Measurements from ENCODE around the gene CAMTA1.
"Not testable (repeated sequence)": the region's sequence is repeated elsewhere in the genome, so short reads cannot be mapped to it uniquely, and the experiment has no call there.

Gene CAMTA1

DNA sequence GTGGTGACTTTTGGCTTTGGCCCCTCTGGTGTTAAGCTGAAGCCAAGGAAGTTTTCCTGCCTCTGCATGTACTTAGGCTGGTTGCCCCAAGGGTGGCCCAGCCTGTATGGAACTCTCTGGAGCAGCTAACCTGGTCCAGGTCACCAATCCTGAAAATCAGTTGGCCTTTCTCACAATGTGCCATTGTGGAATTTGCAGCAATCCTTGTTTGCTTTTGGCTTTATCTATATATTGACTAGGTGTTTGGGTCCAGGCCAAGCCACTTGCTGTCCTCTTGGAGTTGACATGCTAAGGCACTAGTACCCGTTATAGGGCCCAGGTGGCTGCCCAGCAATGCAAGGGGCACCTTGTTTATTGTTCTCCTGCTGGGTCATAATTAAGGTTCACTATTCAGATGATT, 124.6 kb downstream of the CAMTA1 start:
- DNase-seq, result no peak

DNA sequence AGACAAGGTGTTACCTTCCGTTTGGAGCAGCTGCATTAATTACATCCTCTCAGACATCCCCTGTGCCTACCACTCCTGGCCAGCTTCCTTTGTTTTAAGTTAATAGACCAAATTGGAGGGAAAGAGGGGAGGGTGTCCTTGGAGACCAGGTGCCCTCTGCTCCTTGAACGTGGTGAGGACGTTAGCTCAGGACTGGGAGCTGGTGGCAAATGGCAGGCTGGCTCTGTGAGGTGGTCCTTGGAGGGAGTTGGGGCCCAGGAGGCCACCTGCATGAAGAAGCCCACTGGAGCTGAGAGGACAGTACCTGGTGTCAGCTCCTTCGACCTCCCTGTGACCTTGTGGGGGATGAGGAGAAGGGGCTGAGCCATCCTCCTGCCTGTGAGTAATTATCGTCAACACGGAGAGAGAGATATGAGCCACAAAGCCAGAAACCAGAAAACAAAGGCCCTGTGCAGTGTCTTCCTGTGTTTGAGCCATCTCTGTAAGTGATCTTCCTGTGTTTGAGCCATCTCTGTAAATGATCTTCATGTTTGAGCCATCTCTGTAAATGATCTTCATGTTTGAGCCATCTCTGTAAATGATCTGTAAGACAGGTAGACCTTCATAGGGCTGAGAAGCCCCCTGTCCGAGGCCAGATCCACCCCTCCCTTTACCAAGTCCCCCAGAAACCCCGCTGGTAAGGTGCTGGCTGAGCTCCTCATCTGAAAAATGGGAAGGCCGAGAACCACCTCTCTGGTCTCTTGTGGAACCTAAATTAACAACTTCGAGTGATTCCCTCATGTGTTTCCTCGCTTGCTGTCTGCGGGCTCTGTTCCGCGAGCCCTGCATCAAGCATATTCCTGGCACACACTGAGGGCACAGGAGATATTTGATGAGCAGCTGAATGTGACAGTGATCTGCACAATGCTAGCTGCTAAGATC, 126.0 kb downstream of the CAMTA1 start:
- no peak for DNase-seq

DNA sequence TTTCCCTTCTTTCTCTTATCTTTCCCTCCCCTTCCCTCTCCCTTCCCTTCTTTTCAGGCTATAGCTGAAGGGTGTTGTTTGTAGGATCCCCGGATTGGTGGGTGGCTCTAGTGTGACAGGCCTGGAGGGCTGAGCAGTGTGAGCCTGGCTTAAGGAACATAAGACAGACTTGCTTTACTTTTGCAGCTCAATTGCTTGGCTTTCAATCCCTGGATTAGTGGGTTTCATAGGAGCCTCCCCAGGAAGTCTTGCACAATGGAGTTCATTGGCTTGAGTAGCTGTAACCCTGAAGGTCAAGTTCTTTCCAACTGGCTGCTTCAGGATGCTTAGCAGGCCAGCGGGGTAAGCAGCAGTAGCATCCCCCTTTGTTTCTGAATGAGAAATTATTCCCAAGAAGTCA, 126.7 kb downstream of the CAMTA1 start:
- no peak for DNase-seq

DNA sequence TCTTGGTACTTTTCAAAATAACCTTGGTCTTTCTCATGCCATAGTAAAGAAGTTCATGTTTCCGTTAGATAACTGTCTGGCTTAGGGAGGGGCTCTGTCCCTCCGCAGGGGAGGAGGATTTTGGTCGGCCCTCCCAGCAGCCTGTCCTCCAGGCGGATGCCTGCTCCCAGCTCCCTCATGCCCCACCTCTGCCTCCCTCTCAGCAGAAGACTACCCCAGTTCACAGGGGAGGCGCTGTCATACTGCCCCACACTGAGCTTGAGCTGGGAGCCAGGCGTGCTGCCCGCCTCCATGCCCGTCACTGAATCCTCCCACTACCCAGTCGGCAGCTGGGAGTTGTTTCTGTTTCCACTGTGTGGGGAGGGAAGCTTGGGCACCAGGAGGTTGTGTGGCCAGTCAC, 127.3 kb downstream of the CAMTA1 start:
- no peak for DNase-seq

DNA sequence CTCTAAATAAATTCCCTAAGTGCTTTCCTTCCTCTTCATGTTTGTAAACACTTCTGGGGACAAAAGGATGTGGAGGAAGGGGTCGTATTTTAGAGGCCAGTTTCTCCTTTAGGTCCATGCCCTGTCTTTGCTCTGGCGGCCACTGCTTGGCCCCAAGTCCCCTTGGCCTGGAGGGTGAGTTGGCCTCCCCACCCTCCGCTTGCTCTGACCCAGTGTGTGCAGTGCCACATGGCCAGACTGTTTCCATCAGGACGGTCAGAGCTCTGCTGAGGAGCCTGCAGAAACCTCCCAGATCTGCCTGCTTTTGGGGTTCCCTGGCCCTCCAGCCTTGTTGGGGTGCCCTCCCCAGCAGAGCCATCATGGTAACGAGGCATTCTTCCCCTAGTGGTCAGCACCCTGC, 127.8 kb downstream of the CAMTA1 start:
- no peak for DNase-seq

DNA sequence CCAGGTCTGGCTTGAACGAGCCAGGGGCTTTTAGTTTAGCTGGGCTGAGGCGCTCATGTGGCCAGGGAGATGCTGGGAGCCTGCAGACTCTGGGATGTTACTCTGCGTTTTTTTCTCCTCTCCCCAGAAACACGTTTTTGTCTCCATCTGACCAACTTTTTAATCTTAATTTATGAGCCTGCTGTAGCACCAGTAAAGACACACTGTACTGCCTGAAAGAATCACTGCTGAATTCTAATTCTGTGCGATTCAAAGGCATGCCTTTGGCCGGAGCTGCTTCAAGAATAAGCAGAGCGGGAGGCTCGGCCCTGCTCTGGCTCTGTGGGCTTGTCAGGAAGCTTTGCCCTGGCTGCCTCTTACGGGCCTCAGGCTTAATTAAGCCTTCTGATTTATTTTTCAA, 129.5 kb downstream of the CAMTA1 start:
- no peak for DNase-seq

DNA sequence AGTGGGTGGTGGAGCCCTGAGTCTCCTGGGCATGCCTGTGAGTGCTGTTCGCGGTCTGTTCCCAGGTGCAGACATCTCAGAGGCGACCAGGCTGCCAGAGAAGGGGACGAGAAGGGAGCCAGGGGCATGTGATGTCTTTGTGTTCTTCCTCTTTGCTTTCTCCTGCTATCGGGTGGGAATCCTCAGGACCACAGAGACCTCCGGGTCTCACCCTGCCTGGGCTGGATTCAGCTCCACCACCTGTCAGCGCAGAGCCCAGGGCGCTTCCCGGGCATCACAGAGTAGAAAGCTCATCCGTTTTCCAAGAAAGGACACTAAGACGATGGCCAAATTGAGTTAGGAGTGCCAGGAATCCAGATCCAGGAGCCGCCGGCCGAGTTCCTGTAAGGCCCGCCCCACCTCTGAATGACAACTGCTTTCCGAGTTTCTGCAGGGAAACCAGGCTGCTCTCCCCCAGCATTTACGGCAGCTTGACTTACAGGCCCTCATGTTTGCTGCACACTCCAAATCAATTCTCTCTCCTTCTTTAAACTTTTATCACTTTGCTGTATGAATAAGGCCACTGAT, 130.8 kb downstream of the CAMTA1 start:
- DNase-seq, result no peak

DNA sequence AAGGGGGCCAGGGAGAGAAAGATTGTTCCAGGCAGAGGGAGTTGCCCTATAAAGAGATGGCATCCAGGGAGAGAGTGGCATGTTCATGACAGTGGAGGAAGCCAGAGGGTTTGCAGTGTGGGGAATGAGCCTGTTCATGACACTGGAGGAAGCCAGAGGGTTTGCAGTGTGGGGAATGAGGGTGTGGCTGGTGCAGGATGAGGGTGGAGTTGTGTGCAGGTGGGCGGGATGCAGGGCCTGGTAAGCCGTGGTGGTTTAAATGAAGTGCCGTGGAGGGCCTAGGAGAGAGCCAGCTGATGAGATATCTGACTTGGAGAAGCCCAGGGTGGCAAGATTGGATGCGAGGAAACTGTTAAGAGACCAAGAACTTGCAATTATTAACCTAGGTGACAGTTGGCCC, 131.8 kb downstream of the CAMTA1 start:
- no peak for DNase-seq

DNA sequence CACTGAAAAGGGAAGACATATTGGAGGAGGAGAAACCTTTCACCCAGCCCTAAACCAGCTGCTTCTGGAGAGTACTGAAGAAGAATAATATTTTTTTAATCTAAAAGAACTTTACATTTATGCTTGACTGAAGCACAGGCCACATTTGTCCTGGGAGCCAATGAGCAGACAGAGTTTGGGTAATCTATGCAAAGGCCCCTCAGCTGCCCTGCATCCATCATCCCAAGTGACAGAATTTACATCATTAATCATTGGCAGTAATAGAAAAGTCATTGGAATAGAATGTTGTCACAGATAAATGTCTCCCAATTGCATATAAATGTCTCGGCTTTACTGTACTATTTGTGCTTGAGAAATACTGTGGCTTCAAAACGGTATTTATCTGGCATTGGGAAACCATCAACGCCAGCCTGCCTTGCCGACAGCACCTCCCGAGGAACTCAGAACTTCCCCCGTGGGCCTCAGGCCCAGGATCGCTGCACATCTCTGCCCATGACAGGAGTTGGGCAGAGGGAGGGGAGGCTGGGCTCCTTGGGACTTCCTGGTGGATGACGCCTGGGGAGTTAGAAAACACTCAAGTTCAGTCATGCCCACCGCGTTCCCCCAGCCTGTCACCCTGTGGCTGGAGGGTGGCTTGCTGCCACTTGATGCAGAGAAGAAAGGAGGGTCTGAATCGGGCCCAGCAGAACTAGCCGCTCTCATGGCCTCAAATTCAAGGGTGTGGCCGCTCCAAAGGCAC, 133.1 kb downstream of the CAMTA1 start:
- no peak for DNase-seq

DNA sequence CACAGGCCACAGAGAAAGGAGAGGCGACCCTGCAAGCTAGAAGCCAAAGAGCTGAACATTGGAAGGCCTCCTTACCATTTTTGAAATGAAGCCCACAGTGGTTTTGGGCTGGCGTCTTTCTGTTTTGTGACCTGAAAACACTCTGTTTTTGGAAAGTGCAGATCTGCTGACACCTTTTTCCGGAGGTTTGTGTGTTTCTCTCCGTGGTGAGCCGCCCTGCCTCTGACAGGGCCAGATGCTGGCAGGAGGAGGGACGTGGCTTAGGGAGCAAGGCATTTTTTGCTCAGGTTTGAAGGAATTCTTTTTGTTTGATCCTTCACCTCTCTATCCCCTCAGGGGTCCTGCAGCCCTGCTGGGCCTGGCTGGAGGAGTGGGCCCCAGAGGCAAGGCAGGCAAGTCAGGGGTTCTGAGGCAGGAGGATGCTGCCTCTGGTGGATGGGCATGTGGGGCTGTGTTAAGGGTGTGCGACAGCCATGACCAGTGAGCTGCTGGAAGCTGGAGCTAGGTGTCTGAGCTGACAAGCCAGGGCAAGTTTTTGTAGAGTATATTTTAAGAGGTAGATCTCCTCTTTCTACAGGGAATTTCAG, 133.8 kb downstream of the CAMTA1 start:
- DNase-seq, result no peak

DNA sequence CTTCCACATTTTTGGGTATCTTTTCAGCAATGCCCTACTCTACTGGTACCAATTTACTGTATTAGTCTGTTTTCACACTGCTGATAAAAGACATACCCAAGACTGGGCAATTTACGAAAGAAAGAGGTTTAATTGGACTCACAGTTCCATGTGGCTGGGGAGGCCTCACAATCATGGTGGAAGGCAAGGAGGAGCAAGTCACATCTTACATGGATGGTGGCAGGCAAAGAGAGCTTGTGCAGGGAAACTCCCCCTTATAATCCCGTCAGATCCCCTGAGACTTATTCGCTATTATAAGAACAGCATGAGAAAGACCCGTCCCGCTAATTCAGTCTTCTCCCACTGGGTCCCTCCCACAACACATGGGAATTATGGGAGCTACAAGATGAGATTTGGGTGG, 136.3 kb downstream of the CAMTA1 start:
- not testable (repeated sequence) for DNase-seq

DNA sequence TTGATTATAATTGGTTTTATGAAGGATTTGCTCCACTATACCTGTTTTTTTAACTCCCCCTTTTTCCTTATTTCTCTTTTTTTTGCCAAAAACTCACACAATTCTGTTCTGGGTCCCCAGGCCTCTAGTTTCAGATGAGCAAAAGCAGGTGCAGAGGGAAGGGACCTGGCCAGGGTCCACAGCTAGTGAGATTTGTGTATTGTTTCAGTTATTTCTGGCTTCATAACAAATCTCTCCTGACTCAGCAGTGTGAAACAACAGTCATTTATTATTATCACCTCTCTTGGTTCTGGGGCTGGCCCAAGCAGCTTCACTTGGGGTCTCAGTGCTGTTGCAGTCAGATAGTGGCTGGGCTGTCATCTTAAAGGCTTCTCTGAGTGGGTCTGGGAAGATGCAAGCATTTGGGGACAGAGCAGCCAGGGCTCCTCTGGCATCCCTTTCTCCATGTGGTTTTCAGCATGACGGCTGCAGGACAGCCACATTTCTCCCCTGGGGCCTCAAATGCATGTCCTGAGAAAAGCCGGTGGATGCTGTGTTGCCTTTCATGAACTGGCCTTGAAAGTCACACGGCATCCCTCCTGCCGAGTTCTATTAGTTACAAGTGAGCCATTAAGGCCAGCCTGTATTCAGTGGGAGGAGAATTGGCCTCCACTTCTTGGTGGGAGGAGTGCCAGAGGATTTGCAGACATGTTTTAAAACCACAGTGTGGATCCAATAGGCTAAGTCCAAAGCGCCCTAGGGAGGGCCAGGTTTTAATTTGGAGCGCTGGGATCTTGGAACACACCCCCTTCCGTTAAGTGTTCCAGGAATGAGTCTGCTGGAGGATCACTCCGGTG, 137.1 kb downstream of the CAMTA1 start:
- no peak for DNase-seq

DNA sequence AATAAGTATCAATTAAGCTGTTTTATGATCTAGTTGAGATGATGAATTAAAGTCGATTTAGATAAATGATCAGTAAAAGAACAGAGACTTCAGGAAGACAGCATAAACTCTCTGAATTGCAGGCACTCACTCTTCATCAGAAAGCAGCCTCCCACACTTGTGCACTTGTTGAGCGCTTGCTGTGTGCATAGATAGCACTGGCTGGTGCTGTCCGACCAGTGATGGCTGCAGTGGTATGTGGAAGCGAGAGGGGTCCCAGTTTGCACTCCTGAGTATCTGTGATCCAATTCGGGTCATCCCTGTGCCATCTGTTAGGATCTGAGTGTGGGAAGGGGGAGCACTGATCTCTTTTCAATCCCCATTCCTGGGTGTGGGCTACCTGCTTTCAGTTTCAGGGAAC, 137.8 kb downstream of the CAMTA1 start:
- no peak for DNase-seq

DNA sequence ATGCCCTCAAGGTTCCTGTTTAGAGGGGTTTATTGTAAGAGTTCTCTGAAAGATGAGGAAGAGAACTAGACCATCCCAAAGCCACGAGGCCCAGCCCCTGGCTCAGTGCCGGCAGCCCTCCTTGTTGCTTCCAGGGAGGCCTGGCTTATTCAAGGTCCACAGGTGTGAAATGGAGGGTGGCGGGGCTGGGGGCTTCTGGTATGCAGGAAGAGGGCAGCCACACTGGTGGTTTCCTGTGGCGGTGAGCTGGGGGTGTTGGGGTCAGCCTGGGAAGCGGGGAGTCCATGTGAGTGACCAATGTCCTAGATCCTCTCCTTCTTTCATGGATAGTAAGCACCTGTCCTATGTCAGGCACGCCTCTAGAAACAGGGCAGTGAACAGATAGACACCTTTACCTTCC, 138.2 kb downstream of the CAMTA1 start:
- DNase-seq, result no peak

DNA sequence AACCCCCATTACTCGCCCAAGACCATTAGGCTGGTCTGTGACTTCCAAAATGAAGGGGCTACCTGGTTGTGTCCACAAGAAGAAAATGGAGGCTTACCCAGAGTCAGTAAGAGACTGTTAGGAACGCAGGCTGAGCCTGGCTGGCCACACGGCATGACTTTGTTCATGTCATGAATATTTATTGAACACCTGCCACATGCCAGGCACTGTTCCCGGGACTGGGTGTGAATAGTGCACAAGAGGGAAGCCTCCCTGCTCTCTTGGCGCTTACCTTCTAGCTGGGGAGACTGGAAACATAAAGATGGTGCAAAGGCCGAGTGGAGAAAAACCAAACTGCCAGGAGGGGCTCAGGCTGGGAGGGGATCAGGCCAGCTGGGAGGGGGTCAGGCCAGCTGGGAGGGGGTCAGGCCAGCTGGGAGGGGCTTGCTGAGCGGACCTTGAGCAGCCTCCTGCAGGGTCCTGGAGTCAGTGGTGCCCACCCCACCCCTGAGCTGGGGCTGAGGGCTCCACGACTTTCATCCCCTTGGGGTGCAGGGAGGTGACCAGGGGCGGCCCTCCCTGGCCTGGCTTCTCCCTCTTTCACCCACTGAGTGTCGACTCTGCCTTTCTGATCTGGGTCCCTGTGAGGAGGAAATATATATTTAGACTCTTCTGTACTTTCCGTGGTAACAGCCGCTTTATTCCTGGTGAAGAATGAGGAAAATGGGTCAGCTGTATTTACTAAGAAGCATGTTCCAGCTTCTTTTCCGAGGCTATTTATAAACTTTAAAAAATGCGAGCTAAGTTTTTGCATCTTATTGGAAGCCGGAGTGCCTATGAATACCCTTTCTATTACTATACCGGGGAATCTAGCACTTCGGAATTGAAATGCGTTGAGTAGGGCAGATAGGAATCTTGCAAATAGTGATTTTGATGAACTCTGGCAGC, 139.0 kb downstream of the CAMTA1 start:
- no peak for DNase-seq

DNA sequence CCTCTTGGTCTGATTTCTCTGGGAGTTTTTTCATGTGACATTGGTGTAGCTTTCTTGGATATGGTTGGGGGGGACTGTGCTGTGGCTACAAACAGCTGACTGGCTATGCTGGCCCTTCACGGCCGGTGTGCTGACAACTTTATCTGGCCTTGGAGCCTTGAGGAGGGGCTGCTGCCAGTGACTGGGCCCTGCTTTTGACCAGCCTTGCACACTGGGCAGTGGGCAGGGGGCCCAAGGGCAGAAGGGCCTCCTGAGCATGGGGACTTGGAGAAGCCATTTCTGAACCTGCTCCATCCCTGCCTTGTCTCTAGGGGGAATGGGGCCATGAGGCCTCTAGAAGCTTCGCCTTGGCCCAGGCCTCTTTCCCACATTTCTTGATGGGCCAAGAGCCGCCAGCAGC, 139.6 kb downstream of the CAMTA1 start:
- no peak for DNase-seq

DNA sequence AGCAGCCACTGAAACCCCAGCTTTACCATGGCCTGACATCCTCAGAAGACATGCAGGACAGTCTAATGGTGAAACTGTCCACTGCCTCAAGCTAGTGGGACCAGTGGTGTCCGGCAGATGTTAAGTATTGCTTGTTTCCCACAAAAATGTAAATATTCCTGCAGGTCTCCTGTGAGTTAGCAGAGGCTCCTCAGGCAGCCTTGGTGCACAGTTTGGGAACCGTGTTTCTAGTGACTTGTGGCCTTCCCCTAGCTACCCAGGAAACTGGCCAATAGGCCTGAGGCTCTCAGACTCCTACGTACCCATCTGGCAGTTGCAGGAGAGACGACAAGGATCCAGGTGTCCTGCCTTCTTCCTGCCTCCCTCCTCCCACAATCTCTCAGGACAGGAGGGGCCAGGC, 142.4 kb downstream of the CAMTA1 start:
- DNase-seq, result no peak

DNA sequence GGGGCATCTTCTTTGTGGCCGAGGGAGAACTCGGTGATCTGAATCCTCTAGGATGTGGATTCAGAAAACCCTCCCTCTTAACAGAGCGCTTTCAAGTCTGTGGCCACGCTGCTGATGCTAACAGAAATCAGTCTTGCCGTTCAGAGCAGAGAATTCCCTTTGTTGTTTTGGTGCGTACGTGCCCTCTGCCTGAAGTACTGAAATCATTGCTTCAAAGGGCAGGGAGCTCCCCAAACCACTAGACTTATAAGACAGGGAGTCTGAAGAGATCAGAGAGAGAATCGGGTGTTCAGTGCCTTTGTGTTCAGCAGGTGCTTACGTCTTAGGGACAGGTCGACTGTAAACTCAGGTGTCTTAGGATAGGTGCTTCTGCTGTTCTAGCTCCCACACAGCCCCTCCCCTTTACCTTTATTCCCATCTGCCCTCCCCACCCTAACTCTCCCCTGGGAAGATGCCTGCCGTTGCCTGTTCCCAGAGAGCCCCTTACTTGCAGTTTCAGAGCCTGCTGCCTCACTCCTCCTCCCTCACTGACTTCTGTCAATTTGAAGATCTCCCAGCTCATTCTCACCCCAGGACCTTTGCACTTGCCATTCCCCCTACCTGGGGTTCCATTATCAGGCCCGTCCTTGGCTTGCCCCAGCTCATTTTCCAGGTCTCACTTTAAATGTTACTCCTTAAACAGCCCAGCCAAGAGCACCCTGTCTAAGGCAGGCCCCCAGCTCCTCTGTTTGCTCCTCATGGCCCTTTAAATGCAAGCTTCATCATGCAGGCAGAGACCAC, 143.0 kb downstream of the CAMTA1 start:
- DNase-seq, result no peak

DNA sequence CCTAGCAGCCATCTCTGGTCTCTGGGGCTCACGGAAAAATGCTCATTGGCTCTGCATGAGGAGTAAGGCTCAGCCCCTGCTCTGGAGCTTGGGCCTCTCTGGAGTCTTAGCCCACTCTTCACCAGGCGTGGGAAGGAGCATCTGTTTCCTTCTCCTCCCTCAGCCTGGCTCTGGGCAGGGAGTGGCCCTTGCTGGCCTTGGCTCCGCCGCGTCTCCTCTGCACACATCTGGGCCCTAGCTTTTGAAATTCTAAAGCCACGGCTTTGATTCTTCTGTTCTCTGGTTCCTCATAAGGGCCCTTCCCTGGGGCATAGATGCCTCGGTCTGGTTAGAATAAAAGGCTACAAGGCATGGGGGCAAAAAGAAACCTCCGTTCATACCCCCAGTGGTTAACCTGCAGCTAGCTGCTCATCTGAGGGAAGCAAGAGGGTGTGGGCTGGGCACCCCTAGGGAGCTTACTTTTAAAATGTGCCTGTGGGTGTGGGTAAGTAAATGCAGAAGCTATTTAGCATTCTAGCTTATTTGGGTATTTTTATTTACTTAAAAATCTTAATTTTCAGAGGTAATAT, 145.6 kb downstream of the CAMTA1 start:
- no peak for DNase-seq

DNA sequence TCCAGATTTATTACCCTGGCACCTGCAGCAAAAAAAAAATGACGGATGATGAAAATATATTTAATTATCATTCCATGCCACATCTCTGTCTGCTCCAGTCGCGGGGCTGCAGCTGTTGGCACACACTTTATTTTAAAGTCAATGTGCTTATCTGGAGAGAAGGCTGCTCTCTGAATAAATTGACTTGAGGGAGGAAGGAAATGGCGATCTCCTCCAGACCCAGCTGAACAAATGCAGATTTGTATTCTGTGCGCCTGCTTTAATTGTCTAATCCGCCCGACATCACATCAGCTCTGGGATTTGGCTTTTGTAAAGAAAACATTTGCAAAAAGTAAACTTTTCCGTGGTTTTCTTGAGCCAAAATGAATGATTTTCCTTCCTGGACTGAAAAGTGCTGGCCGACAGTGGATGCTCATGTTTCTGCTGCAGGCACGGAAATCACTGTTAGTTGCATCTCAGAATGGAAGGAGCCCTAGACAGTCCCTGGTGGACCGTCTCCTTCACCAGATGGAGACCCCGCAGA, 150.2 kb downstream of the CAMTA1 start:
- DNase-seq, result no peak
